Kidney (tissue), 14 donors: Measurements from ENCODE around the gene ARHGEF6. TPM values are rescaled to one million over a fixed set of nuclear protein-coding genes. Genes with fewer than 3 reads are reported as not detected.

ENCODE experiments used
- DNase-seq, 5 donors: peaks; one replicate each; pipeline ENCODE4 v3.0.0-alpha.2; 2013 to 2020
- FAIRE-seq: peaks from 2 replicates; lab custom pipeline; 2012; peaks lifted over from hg19 to GRCh38; lab: Jason Lieb, UNC
- H3K27ac ChIP-seq, 2 donors: one replicate each; pipeline ENCODE4 v1.7.0; 2013; ENCODE audit warnings: low read depth in 2 of 2, low read length in 2 of 2, inconsistent platforms in 1 of 2
- H3K27me3 ChIP-seq: one replicate; pipeline ENCODE4 v1.7.1; 2013; ENCODE audit warnings: low read length, inconsistent platforms; ENCODE audit not compliant: control insufficient read depth, insufficient read depth
- H3K36me3 ChIP-seq, 3 donors: one replicate each; pipeline versions ENCODE4 v1.7.0 to v1.7.1; 2013; ENCODE audit warnings: low read length in 3 of 3, control low read depth in 1 of 3, inconsistent platforms in 1 of 3; ENCODE audit not compliant: insufficient read depth in 3 of 3, control insufficient read depth in 2 of 3
- H3K4me1 ChIP-seq, 3 donors: one replicate each; pipeline versions ENCODE4 v1.7.0 to v1.7.1; 2013; ENCODE audit warnings: low read length in 3 of 3, inconsistent platforms in 1 of 3, low read depth in 1 of 3; ENCODE audit not compliant: control insufficient read depth in 2 of 3, insufficient read depth in 2 of 3
- H3K4me3 ChIP-seq, 3 donors: one replicate each; pipeline versions ENCODE4 v1.7.0 to v1.8.1; 2013; ENCODE audit warnings: low read length in 3 of 3, control low read depth in 1 of 3, inconsistent platforms in 1 of 3
- H3K9ac ChIP-seq, 3 donors: one replicate each; pipeline versions ENCODE4 v1.7.0 to v1.7.1; 2013; ENCODE audit warnings: low read length in 3 of 3, control low read depth in 1 of 3, inconsistent platforms in 1 of 3
- H3K9me3 ChIP-seq, 3 donors: one replicate each; pipeline versions ENCODE4 v1.7.0 to v1.7.1; 2013; ENCODE audit warnings: low read length in 3 of 3, control low read depth in 1 of 3, inconsistent platforms in 1 of 3; ENCODE audit not compliant: control insufficient read depth in 2 of 3, insufficient read depth in 1 of 3
- intact Hi-C: fragments of 100-400 bp; cut with DNase I; formaldehyde crosslinking; loops from one replicate; pipeline ENCODE4 v1.11.1; 2022
- polyA plus RNA-seq: library from polyadenylated mRNA; stranded (reverse); fragments of 350-450 nt; fragmentation: Illumina TruSeq; extraction: RNeasy Lipid Tissue Mini Kit (QIAGEN cat#74804); gene quantifications from one replicate; pipeline ENCODE4 v1.2.3, GENCODE V29; 2014; ENCODE audit warnings: low read depth, low replicate concordance; ENCODE audit not compliant: insufficient read depth
- total RNA-seq: library from RNA; stranded (reverse); fragmentation: NEBNext Ultra II Directional; extraction: Animal tissue kit (Norgen Biotek cat#: 25700); gene quantifications from one replicate; pipeline ENCODE4 v1.2.1, GENCODE V29; 2021
- TF ChIP-seq, protein P1 (sequence below): IDR thresholded peaks from 3 replicates; pipeline ENCODE4 v1.5.1; 2012; ENCODE audit warnings: mild to moderate bottlenecking, moderate library complexity, borderline replicate concordance; ENCODE audit not compliant: insufficient read depth; ENCODE audit errors: extremely low read depth
- donor health status: control.
- donor health status: control.
- donor health status: control.
- donor health status: control.
- donor health status: control.
- donor health status: DM: yes; HTN: yes; CAD: no.
- donor health status: Normal renal cell carcinoma (clear cell type).

The ARHGEF6 gene
- total and polyA plus RNA-seq, 2 donors from 2014 or later: 4.1 to 15.8 TPM

DNA sequence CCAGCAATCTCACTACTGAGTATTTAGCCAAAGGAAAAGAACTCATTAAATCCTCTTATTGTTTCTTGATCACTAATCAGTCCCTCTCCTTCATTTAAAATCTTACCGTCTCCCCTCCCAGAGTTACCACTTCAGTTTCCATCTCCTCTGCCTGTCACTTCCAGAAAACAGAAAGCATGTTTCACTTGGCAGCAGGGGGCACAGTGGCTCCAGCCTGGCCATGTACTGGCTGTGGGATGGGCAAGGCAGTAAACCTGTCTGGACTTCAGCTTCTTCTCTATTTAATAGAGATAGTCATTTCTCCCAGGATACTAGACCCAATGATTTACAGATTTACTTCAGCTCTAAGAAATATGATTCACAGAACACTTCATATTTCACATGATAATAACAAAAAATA, 69.6 kb downstream of the ARHGEF6 start:
- no peaks in the 10 kb centered on the region for H3K4me1 ChIP-seq
- TF ChIP-seq, protein P1, sequence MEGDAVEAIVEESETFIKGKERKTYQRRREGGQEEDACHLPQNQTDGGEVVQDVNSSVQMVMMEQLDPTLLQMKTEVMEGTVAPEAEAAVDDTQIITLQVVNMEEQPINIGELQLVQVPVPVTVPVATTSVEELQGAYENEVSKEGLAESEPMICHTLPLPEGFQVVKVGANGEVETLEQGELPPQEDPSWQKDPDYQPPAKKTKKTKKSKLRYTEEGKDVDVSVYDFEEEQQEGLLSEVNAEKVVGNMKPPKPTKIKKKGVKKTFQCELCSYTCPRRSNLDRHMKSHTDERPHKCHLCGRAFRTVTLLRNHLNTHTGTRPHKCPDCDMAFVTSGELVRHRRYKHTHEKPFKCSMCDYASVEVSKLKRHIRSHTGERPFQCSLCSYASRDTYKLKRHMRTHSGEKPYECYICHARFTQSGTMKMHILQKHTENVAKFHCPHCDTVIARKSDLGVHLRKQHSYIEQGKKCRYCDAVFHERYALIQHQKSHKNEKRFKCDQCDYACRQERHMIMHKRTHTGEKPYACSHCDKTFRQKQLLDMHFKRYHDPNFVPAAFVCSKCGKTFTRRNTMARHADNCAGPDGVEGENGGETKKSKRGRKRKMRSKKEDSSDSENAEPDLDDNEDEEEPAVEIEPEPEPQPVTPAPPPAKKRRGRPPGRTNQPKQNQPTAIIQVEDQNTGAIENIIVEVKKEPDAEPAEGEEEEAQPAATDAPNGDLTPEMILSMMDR: peak; percentile 45
- no peak overlapping the region for H3K9ac ChIP-seq
- DNase-seq: peak in 2 of 5 donors; percentile 31 to 34
- H3K36me3 ChIP-seq: no peaks in the 10 kb centered on the region
- H3K9me3 ChIP-seq: no peaks in the 10 kb centered on the region
- no peak overlapping the region for H3K4me3 ChIP-seq
- no peak overlapping the region for H3K27ac ChIP-seq
- intact Hi-C loops: no loop called here
- no peaks in the 10 kb centered on the region for H3K27me3 ChIP-seq
- no peak for FAIRE-seq

DNA sequence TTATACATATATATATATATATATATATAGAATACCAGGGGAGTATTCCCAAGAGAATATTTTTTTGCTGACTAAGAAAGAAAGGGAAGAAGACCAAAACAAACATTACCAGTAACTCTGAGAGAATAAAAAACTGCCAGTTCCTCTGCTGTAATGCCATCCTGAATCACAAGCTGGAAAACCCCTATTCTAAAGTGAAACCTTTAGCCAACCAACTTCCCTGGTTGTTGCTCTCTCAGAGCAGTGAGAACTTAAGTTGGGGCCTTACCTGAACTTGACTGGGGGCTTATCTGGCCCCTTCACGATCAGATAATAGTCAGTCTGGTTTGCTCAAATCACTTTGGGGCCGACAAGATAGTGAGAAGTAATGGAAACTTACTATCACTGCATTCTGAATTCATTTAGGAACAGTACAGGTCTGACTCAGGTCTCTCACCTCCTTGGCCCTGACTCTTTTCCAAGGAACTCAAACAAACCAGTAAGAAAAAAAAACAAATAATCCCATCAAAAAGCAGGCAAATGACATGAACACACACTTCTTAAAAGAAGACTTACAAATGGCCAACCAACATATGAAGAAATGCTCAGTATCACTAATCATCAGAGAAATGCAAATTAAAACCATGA, 70.3 kb downstream of the ARHGEF6 start:
- Histone ChIP-seq H3K9ac (no peak overlapping the region), H3K4me3 (no peak overlapping the region), H3K27me3 (no peaks in the 10 kb centered on the region), H3K27ac (no peak overlapping the region), H3K4me1 (no peaks in the 10 kb centered on the region), H3K36me3 (no peaks in the 10 kb centered on the region), H3K9me3 (no peaks in the 10 kb centered on the region)
- intact Hi-C loops: no loop called here
- DNase-seq (no peak), FAIRE-seq (no peak)
- TF ChIP-seq, protein P1: no peak

GRCh38 chrX:136708348-136708747, 72.4 kb downstream of the ARHGEF6 start:
- TF ChIP-seq, protein P1: peak; percentile 11
- H3K27me3 ChIP-seq: no peaks in the 10 kb centered on the region
- H3K27ac ChIP-seq: no peak overlapping the region
- intact Hi-C loops: no loop called here
- DNase-seq (no peak), FAIRE-seq (peak; percentile 91)
- no peak overlapping the region for H3K4me3 ChIP-seq
- no peaks in the 10 kb centered on the region for H3K9me3 ChIP-seq
- no peaks in the 10 kb centered on the region for H3K36me3 ChIP-seq
- no peak overlapping the region for H3K9ac ChIP-seq
- no peaks in the 10 kb centered on the region for H3K4me1 ChIP-seq

DNA sequence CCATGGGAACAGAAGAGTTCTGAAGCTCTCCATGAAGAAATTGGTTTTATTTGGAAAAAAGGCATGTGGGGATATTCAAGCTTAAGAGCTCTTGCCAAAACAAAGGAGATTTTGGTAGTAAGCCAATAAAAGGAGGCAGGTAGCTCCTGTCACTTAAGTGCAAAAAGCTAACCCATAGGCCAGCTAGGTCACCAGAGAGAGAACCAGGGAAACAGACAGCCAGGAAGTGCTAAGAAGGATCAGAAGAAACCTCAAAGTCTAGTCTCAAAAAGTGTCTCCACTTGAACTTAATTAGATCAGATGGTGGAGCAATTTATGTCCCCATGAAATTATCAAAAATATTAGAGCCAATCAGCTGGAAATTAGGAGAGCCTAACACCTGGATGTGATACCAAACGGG, 83.6 kb downstream of the ARHGEF6 start:
- Histone ChIP-seq H3K27me3 (no peaks in the 10 kb centered on the region), H3K4me1 (no peaks in the 10 kb centered on the region), H3K4me3 (no peak overlapping the region), H3K9me3 (no peaks in the 10 kb centered on the region), H3K36me3 (no peaks in the 10 kb centered on the region), H3K27ac (no peak overlapping the region), H3K9ac (no peak overlapping the region)
- DNase-seq (no peak), FAIRE-seq (no peak)
- TF ChIP-seq, protein P1: no peak
- intact Hi-C loops: no loop called here
